GM19372 (cell line): Measurements from ENCODE around the gene CASKIN1.

Experiments
- ATAC-seq: cut with Tn5 transposase; IDR thresholded peaks from one replicate; pipeline ENCODE4 v1.9.1; 2021; ENCODE audit warnings: mild to moderate bottlenecking, low read depth, moderate library complexity; ENCODE audit not compliant: unreplicated experiment

Gene CASKIN1

DNA sequence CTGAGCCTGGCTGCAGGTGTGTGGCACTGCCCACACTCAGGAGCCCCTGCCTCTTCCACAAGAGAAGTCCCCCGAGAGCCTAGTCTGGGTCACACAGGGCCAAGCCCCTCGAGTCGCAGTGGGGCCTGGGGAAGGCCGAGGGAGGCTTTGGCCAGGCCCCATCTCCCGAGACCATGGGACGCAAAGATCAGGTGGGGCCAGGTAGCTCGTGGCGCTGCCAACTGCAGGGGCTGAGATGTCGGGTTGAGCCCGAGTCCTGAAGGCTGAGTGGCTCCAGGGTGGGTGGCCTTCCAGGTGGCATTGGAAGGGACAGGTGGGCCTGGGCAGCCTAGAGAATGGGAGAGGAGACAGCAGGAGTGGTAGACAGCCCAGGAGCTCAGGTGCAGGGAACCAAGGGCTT, 34.5 kb downstream of the CASKIN1 start:
- no peak for ATAC-seq

DNA sequence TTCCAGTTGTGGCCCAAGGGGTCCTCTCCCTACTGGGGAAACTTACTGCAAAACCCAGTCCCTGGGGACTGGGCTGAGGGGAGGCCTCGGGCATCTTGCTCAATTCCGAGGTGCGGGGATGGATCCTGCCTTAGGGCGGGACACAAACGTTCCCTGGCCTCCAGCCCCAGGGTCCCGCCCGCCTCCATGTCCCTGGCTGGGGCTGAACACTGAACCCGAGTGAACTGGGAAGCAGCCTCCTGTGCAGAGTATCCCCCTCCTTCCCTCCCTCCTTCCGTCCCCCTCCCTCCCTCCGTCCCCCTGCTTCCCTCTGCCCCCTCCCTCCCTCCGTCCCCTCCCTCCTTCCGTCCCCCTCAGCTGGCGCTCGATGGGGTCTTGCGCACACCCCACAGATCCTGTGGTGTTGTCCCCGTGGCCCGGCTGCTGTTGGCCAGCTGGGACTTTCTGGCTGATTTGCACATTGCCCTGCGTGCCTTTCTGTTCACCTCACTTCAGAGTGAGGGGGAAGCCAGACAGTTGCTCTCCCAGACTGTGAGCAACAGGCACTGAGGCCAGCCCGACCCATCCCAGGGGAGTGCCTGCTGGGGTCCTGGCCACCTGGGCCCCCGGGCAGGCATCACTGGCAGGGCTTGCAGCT, 35.4 kb downstream of the CASKIN1 start:
- ATAC-seq: no peak

DNA sequence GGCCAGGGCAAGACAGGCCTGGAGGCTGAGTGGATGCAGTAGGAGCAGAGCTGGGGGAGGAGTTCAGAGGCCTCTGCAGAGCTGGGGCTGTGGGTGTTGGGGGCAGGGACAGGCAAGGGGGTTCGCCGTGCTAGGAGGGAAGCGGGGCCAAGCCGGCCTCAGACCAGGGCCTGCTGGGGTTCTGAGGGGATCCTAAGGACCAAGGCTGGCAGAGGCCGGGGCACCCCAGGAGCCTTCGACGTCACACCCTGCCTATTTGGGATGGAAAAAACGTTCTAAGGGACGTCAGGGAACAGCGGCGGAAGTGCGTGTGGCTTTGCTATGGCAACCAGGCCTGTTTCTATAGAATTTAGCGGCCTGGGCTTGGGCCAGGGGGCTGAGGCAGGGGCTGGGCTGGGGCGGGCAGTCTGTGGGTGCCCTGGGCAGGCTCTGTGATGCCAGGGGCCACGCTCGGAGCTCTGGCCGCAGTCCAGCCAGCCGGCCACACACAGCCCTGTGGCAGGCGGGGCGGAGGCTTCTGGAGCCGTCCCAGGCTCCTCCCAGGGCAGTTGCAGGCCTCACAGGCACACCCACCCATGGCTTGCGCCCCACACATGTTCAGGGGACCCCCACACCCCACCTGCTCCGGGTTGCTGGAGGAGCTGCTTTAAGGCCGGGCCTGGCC, 37.1 kb downstream of the CASKIN1 start:
- ATAC-seq: no peak

DNA sequence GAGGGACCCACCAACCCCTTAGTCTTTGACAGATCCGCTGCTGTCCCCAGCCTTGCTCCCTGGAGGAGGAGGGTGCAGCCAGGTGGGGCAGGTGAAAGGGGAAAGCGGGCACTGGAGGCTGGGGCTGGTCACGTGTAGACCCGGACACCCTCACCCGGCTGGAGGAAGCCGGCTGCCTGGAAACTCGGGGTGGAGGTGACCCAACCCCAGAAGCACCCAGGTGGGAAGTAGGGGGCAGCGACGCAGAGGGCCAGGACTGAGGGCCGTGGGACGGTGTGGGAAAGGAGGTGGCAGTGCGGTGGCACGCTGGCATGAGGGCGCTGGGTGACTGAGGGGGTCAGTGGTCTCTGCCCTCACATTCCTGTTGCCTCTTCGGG, 38.2 kb downstream of the CASKIN1 start:
- no peak for ATAC-seq

DNA sequence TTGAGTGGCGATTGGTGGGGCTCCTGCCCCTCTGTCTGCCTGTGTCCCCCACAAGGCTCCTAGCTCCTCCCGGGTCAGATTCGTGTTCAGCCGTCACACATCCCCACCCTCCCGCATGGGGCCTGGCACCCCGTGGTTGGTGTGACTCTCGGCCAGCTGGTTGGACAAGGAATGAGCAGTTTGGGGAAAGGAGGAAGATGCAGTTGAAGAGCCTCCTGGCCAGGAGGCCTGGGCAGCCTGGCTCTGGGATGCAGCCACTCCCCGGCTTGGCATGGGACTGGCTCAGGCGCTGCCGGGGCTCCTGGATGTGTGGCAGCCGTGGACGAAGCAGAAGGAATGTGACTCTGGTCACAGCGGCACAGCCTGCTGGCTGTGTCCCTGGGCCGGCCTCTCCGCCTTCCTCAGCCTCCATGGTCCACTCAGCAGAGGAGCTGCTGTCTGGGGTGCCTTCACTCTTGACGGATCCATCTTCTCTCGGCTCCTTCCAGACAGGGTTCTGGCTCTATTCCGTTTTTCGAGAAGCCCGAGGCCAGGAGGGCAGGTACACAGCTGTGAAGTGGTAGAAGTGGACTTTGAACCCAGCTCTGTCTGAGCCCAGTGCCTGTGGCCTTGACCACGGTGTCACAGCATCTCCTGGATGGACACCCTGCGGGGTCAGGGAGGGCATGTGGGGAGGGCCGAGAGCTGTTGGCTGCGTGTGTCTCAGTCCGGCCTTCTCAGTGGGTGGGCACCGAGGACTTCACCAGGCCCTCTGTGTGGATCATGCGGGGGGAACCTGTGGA, 38.7 kb downstream of the CASKIN1 start:
- no peak for ATAC-seq

DNA sequence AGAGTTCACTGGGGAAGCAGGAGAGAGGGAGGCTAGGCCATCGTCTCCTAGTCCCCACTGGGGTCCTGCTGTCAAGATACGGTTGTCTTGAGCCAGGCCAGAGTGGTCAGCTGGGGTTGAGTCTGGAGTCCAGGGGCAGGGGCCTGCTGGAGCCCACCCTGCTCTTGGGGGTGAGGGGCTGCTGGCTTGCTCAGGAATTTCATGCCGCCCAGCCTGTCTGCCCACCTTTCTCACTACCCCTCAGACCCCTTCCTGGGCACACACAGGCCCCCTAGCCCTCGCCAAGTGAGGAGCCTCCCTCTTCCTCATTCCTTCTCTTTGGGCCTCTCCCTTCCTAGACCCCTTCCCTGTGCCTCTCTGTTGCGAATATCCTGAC, 39.6 kb downstream of the CASKIN1 start:
- no peak for ATAC-seq

DNA sequence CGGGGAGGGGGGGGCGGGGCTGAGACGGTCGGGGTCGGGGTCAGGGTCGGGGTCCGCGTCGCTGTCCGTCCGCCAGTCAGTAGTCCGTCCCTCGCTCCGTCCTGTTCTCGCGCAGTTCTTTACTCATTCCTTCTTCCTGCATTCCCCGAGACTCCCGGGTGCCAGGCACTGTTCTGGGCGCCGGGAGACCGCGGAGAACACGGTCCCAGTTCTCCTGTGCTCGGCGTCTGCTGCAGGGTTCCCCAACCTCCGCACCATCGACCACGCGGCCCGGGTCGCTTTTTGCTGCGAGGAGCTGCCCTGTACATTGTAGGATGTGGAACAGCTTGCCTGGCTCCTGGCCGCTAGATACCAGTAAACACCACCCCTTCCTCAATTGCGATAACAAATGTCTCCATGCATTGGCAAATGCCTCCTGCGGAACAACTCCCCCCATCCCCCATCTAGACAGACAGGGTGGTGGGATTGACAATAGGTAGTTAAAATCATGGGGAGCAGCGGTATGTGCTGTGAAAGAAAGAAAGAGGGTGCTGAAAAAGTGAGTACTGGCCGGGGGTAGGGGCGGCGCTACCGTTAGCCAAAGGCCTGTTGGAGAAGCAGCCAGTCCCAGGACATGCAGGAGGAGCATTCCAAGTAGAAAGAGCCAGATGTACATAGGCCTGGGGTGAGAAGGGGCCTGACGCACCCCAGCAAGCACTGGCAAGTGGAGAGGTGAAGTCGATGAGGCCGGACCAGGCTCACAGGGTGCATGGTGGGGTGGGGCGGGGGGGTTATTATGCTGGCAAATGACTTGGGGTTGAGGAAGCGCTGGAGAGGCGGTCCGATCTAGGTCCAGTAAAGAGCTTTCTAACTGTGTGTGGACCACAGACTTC, 40.2 kb downstream of the CASKIN1 start:
- peak; percentile 0 for ATAC-seq

DNA sequence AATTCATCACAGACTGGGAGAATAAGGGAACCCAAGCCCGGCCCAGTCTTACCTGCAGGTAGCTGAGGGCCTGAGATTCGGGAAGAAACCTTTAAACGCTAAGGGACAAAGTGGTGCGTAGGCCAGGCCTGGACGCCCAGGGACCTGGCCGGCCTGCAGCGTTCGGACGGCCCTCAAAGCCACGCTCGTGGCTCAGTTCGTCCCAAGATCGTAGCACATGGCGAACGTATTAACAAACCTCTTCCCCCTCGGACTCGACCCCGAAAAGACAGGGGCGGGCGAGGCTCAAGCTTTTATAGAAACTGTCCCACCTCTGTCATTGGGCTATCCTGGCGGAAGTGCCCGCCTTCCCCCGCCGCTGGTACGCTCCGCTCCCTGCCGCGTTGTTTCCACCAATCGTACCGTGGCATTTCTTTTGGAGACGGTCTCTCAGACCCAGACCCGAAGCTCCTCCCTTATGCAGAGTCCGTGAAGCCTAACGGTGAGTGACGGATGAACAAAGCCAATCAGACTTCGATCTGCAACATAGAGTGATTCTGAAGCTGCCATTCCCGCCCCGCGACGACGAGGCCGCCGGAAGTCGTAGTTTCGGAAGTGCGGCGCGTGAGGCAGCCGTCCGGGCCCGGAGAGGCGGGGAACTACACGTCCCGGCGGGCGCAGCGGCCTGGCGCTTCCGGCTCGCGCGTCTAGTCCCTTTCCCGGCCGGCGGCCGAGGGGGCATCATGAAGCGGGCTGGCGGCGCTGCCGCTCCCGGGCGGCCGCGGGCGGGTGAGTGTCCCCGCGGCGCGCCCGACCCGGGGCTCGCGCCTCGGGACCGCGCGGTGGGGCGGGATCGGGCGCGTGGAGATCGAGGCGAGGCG, 41.1 kb downstream of the CASKIN1 start, which contains the start of gene TRAF7:
TRAF7 (plus strand) TSS at position 692 of the 860 bp plus-strand sequence. CDS start 8,139 bp downstream, outside the sequence.
- peak; percentile 83 for ATAC-seq

DNA sequence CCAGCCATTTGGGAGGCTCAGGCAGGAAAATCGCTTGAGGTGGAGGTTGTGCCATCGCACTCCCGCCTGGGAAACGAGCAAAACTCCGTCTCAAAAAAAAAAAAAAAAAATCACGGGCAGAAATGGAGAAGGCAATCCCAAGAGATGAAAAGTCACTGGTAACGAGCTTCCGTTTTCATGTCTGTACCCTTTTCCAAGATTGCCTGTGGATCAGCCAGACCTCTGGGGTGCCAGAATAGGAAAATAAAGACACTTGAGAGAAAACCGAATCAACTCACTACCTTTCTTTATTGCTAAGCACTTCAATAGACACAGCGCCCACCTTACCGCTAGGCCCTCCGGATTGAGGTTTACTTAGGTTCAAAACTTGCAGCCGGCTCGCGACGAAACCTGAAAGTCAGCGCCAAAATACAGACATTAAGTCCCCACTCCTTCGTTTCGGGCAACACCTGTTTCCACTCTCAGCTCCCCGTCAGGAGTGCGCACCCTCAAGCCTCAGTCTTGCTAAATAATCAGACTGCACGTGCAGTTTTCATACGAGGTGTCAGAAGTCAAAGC, 41.8 kb downstream of the CASKIN1 start:
- peak; percentile 3 for ATAC-seq

DNA sequence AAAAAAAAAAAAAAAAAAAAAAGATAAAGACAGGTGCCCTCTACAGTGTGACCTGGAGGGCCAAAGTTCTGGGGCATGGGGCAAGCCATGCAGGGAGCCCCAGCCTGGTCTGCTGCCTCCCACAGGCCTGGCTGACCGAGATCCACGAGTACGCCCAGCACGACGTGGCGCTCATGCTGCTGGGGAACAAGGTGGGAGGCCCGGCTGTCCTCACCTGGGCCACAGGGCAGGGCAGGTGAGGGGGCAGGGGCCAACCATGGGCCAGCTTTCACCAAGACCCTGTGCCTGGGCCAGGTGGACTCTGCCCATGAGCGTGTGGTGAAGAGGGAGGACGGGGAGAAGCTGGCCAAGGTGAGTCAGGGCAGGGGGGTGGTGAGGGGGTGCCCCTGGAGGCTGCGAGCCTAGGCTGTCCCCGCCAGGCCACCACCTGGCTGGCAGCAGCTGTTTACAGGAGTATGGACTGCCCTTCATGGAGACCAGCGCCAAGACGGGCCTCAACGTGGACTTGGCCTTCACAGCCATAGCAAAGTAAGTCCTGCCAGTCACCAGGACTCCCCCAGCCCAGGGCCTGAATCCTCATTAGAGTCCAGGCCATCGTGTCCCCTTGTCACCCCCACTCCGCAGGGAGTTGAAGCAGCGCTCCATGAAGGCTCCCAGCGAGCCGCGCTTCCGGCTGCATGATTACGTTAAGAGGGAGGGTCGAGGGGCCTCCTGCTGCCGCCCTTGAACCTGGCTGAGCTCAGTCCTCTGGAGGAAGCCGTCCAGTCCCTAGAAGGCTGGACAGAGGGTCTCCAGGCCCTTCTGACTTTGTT, 43.5 kb downstream of the CASKIN1 start:
- no peak for ATAC-seq

DNA sequence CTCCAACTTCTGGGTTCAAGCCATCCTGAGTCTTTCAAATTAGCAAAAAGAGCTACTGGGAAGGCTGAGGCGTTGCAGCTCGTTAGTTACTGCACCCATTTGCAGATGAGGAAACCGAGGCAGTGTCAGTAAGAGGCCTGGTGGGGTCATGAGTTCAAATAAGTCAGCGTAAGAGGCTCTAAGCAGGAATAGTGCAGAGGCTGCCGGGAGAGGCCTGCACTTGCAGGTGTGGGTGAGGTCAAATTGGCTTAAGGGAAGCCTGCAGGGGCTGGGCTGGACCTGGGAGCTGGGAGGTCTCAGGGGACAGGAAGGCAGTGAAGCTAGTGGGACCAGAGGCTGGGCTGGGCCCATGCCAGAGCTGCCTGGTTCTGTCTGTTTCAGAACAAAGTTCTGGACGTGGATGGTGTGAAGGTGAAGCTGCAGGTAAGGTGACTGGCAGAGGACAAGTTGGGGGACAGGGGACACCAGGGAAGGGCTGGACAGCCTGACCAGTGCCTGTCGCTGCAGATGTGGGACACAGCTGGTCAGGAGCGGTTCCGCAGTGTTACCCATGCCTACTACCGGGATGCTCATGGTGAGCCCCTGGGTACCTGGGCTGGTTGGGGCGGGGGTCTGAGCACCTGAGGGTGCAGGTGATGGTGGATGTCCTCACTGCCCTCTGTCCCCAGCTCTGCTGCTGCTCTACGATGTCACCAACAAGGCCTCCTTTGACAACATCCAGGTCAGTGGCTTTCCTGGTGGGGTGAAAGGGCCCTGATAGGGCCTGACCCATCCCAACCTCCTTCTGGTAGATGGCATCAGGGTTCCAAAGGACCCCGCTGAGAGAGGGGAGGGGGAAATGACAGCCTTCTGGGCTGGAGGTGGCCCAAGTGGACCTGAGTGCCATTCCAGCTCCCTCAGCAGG, 45.0 kb downstream of the CASKIN1 start:
- no peak for ATAC-seq

DNA sequence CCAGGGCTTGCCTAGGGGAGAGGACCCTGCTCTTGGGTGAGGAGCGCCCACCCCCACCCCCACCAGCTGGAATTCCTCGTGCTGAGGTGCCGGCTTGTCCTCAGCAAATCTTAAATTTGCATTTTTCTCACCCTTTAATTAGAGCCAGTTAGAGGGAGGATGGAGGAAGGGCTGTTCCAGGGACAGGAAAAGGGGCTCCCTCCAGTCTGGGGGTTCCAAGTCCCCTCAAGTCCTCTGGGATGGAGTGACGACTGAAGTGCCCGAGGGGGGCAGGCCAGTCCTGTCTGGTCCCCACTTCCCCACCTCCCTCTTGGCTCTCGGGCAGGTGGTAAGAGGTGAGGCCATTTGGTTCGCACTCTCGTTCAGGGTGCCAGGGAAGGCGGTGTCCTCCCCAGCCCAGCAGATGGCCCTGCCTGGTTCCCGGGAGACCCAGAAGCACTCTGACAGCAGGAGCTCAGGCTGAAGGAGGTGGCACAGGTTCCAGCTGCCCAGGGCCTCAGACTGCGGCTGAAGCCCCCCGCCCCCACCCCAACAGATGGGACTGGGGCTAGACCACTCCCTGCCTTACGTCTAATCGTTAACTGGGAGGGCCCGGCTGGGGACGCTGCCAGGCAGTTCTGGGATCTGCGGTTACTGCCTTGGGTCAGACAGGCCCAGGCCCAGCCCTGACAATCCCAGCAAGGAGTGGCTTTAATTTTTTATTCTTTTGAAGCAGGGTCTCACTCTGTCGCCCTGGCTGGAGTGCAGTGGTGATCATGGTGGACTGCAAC, 45.8 kb downstream of the CASKIN1 start:
- no peak for ATAC-seq

DNA sequence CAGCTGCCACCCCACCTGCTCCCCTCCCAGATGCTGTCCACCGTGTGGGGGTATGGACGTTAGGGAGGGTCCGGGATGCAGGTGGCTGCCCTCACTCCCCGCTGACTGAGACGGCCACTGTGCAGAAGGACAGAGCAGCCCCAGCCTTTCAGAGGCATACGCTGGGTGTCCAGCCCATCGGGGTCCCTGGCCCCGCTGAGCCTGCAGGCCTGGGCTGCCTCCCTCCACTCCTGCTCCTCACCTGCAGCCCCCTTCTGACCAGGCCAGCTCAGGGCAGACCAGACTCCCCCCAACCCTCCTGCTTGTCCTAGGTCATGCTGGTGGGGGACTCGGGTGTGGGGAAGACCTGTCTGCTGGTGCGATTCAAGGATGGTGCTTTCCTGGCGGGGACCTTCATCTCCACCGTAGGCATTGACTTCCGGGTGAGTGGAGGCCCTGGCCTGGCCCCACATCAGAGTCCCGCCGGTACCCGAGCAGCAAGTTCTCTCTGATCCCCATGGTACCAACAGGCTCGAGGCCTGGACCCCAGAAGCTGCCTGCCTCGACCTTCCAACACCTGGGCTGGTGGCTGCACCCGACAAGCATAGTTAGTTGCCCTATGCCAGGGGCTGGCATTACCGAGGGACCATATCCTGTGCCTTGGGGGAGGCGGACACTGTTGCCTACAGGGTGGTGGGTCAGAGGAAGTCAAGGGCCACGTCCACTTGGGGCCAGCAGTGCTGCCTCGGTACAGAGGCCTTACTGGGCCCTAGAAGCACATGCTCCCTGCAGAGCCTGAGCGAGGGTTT, 46.6 kb downstream of the CASKIN1 start:
- no peak for ATAC-seq

DNA sequence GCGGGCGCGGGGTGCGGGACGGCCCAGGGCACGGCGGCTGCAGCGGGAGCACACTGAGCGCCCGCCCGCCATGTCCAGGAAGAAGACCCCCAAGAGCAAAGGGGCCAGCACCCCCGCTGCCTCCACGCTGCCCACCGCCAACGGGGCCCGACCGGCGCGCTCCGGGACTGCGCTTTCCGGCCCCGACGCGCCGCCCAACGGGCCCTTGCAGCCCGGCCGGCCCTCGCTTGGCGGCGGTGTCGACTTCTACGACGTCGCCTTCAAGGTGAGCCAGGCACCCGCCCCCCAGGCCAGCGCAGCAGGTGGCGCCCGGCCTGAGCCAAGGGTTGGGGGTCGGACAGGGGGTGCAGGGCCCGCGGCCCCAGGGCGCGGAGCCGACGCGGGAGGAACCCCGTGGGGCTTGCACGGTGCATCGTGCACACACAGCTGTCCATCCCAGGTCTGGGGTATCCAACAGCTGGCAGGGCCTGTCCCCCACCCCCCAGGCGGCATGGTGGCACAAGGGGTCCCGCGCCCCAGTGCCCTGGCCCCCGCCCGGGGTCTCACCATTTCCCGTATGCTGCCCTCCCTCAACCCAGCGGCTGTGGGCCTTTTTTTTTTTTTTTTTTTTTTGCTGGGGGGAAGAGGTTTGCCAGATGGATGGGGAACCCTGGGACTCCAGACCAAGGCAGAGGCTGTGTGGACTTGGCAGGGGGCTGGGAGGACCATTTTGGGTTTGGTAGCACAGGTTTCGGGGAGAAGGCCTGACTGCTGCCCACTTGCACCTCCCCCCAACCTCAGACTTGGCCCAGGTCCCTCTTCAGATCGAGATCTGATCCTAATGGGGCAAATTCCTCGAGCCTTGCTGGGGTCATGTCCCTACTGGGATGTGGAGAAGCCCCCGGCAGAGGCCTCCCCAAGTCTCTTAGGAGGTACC, 47.4 kb downstream of the CASKIN1 start:
- no peak for ATAC-seq
